Measurements from ENCODE around the gene SYT7.
A peak's percentile ranks its signal among the peaks of the same experiment; 100 is the strongest.

Gene SYT7

GRCh38 chr11:61534933-61535839 is 45.7 kb downstream of the SYT7 start:
- peak; percentile 40 for DNase-seq

- peak; percentile 98 for DNase-seq
Observed at GRCh38 chr11:61534025-61534932, 46.6 kb downstream of the SYT7 start.

GRCh38 chr11:61533401-61533800 is 47.5 kb downstream of the SYT7 start:
- DNase-seq, result peak; percentile 99

GRCh38 chr11:61533039-61533375 is 47.9 kb downstream of the SYT7 start:
- no peak for DNase-seq

- DNase-seq, result peak; percentile 95
Observed at GRCh38 chr11:61532134-61533038, 48.5 kb downstream of the SYT7 start.

GRCh38 chr11:61531044-61531443 is 49.8 kb downstream of the SYT7 start:
- DNase-seq, result no peak

GRCh38 chr11:61529537-61530225 is 51.2 kb downstream of the SYT7 start:
- DNase-seq, result no peak

GRCh38 chr11:61528114-61528513 is 52.8 kb downstream of the SYT7 start:
- DNase-seq, result no peak

- DNase-seq, result no peak
Observed at GRCh38 chr11:61526956-61527731, 53.7 kb downstream of the SYT7 start.

GRCh38 chr11:61526229-61526628 is 54.6 kb downstream of the SYT7 start:
- DNase-seq, result no peak

GRCh38 chr11:61524963-61525587 is 55.8 kb downstream of the SYT7 start:
- DNase-seq, result no peak

GRCh38 chr11:61524446-61524845 is 56.4 kb downstream of the SYT7 start:
- no peak for DNase-seq

GRCh38 chr11:61522881-61523280 is 58.0 kb downstream of the SYT7 start:
- DNase-seq, result no peak

- DNase-seq, result no peak
Observed at GRCh38 chr11:61518032-61518795, 62.7 kb downstream of the SYT7 start.

- DNase-seq, result peak; percentile 50
Observed at GRCh38 chr11:61516675-61517572, 64.0 kb downstream of the SYT7 start.

- DNase-seq, result no peak
Observed at GRCh38 chr11:61516191-61516590, 64.7 kb downstream of the SYT7 start.

GRCh38 chr11:61515686-61516085 is 65.2 kb downstream of the SYT7 start:
- DNase-seq, result no peak

GRCh38 chr11:61514050-61514917 is 66.6 kb downstream of the SYT7 start:
- peak; percentile 90 for DNase-seq

Measured in DMS53 (cell line).